SK-N-SH (cell line): Measurements from ENCODE around the gene RRM1. TPM values are rescaled to one million over a fixed set of nuclear protein-coding genes. Genes with fewer than 3 reads are reported as not detected.

ENCODE experiments used
- CTCF ChIA-PET: fragments of 300-600, 350-600 bp; formaldehyde crosslinking; extraction: SDS; loops from one replicate; lab custom pipeline; 2021; lab: Yijun Ruan, JAX
- POLR2A ChIA-PET: fragments of 350-600 bp; sonication (Branson Sonifier 250); formaldehyde crosslinking; extraction: SDS; loops from one replicate; lab custom pipeline; 2020; ENCODE audit warnings: antibody characterized with exemption, inconsistent platforms; lab: Yijun Ruan, JAX
- DNase-seq: peaks from one replicate; pipeline ENCODE4 v3.0.0; 2012
- H2AFZ ChIP-seq: fragments of 200-600 bp; sonication (generic); 2 replicates; pipeline ENCODE4 v1.8.1; 2016; ENCODE audit warnings: antibody characterized with exemption, mild to moderate bottlenecking, low read depth
- H3F3A ChIP-seq: fragments of 200-600 bp; sonication (generic); replicated peaks from 2 replicates; pipeline ENCODE3; 2016; ENCODE audit warnings: antibody characterized with exemption, mild to moderate bottlenecking; ENCODE audit not compliant: insufficient read depth
- H3K27ac ChIP-seq, 2 experiments: fragments of 200-500 bp in 1 of 2; fragments of 200-600 bp in 1 of 2; sonication (Bioruptor generic) in 1 of 2; sonication (generic), shearing (Covaris generic) in 1 of 2; 2 replicates each; pipeline versions ENCODE4 v1.5.1 to v1.6.1; 2014 to 2016; ENCODE audit warnings: low read depth in 2 of 2, inconsistent platforms in 1 of 2, low read length in 1 of 2, mild to moderate bottlenecking in 1 of 2, mixed read lengths in 1 of 2
- H3K27me3 ChIP-seq: fragments of 200-600 bp; sonication (generic), shearing (Covaris generic); 2 replicates; pipeline ENCODE4 v1.6.1; 2016; ENCODE audit warnings: mixed run types; ENCODE audit not compliant: insufficient read depth
- H3K36me3 ChIP-seq, 2 experiments: fragments of 200-500 bp in 1 of 2; fragments of 200-600 bp in 1 of 2; sonication (Bioruptor generic) in 1 of 2; sonication (generic) in 1 of 2; replicated peaks in 1 of 2; 2 replicates each; pipeline versions ENCODE3 to v1.5.1; 2014 to 2016; ENCODE audit warnings: low read length in 1 of 2, mild to moderate bottlenecking in 1 of 2; ENCODE audit not compliant: insufficient read depth in 2 of 2, control insufficient read depth in 1 of 2
- H3K4me1 ChIP-seq, 2 experiments: fragments of 200-500 bp in 1 of 2; fragments of 200-600 bp in 1 of 2; sonication (Bioruptor generic) in 1 of 2; sonication (generic), shearing (Covaris generic) in 1 of 2; 2 replicates each; pipeline versions ENCODE4 v1.5.1 to v1.6.1; 2014 to 2016; ENCODE audit warnings: low read depth in 1 of 2, low read length in 1 of 2, mixed run types in 1 of 2; ENCODE audit not compliant: insufficient read depth in 2 of 2, control insufficient read depth in 1 of 2
- H3K4me2 ChIP-seq: fragments of 200-600 bp; sonication (generic), shearing (Covaris generic); 2 replicates; pipeline ENCODE4 v1.6.1; 2017; ENCODE audit warnings: mixed run types
- H3K4me3 ChIP-seq, 2 experiments: fragments of 200-500 bp in 1 of 2; fragments of 200-600 bp in 1 of 2; sonication (Bioruptor generic) in 1 of 2; sonication (generic), shearing (Covaris generic) in 1 of 2; 2 replicates each; pipeline versions ENCODE4 v1.5.1 to v1.8.1; 2014 to 2016; ENCODE audit warnings: low read depth in 2 of 2, inconsistent platforms in 1 of 2, low read length in 1 of 2, mild to moderate bottlenecking in 1 of 2, mixed read lengths in 1 of 2, moderate library complexity in 1 of 2
- H3K79me2 ChIP-seq: fragments of 200-600 bp; sonication (generic); 2 replicates; pipeline ENCODE4 v1.8.1; 2017; ENCODE audit warnings: mild to moderate bottlenecking; ENCODE audit not compliant: insufficient read depth
- H3K9ac ChIP-seq: fragments of 200-600 bp; sonication (generic); 2 replicates; pipeline ENCODE4 v1.6.1; 2017; ENCODE audit warnings: mixed run types
- H3K9me2 ChIP-seq: fragments of 200-600 bp; sonication (generic); 2 replicates; pipeline ENCODE4 v1.6.1; 2017; ENCODE audit warnings: mixed run types
- H3K9me3 ChIP-seq: fragments of 200-600 bp; sonication (generic); 2 replicates; pipeline ENCODE4 v1.6.1; 2017; ENCODE audit warnings: mixed run types, mild to moderate bottlenecking, moderate library complexity
- H4K20me1 ChIP-seq: fragments of 200-600 bp; sonication (generic); 2 replicates; pipeline ENCODE4 v1.6.1; 2017; ENCODE audit warnings: mild to moderate bottlenecking, mixed run types; ENCODE audit not compliant: insufficient read depth
- EP300 ChIP-seq, 2 experiments: IDR thresholded peaks; 2 replicates each; pipeline versions ENCODE4 v1.4.0 to v1.6.1; 2012; ENCODE audit warnings: borderline replicate concordance in 1 of 2, low read depth in 1 of 2, low read length in 1 of 2
- FOSL2 ChIP-seq: IDR thresholded peaks from 2 replicates; pipeline ENCODE4 v1.4.0; 2012; ENCODE audit warnings: low read depth, mild to moderate bottlenecking, moderate library complexity, borderline replicate concordance
- FOXJ3 ChIP-seq: sonication (generic); formaldehyde crosslinking; IDR thresholded peaks from 2 replicates; pipeline ENCODE4 v1.5.1; 2020; ENCODE audit warnings: mild to moderate bottlenecking, missing genetic modification reagents
- FOXM1 ChIP-seq: IDR thresholded peaks from 2 replicates; pipeline ENCODE4 v1.4.0; 2012; ENCODE audit warnings: low read depth, mild to moderate bottlenecking
- GABPA ChIP-seq: IDR thresholded peaks from 2 replicates; pipeline ENCODE4 v1.4.0; 2012; ENCODE audit warnings: low read depth, mild to moderate bottlenecking
- GATA2 ChIP-seq: sonication (generic); formaldehyde crosslinking; IDR thresholded peaks from 2 replicates; pipeline ENCODE4 v1.5.0; 2020; ENCODE audit warnings: mild to moderate bottlenecking, missing genetic modification reagents
- JUND ChIP-seq: IDR thresholded peaks from 2 replicates; pipeline ENCODE4 v1.4.0; 2012
- MEF2A ChIP-seq: IDR thresholded peaks from 2 replicates; pipeline ENCODE4 v1.4.0; 2012; ENCODE audit warnings: low read depth, borderline replicate concordance
- MXI1 ChIP-seq: IDR thresholded peaks from 2 replicates; pipeline ENCODE4 v1.6.1; 2012; ENCODE audit warnings: mild to moderate bottlenecking, low read depth, low read length, improper control_type of control experiment
- POLR2AphosphoS5 ChIP-seq: IDR thresholded peaks from 2 replicates; pipeline ENCODE4 v1.6.1; 2012; ENCODE audit warnings: low read depth, low read length
- RAD21 ChIP-seq: IDR thresholded peaks from 2 replicates; pipeline ENCODE4 v1.6.1; 2012; ENCODE audit warnings: mild to moderate bottlenecking, low read length
- SIN3A ChIP-seq: IDR thresholded peaks from 2 replicates; pipeline ENCODE4 v1.6.1; 2012; ENCODE audit warnings: low read depth, mild to moderate bottlenecking, low read length, moderate library complexity, borderline replicate concordance
- TAF1 ChIP-seq: IDR thresholded peaks from 2 replicates; pipeline ENCODE4 v1.6.1; 2012; ENCODE audit warnings: low read depth, mild to moderate bottlenecking, low read length, moderate library complexity, borderline replicate concordance
- TEAD4 ChIP-seq: IDR thresholded peaks from 2 replicates; pipeline ENCODE4 v1.4.0; 2012; ENCODE audit warnings: mild to moderate bottlenecking, borderline replicate concordance; ENCODE audit not compliant: insufficient read depth
- WGBS: methylation state at CpG from one replicate; pipeline ENCODE4 v1.1.6; 2017; ENCODE audit warnings: low lambda C conversion rate; 5-methylcytosine and 5-hydroxymethylcytosine counted together
- polyA plus RNA-seq, 3 experiments: library from polyadenylated mRNA; depleted of rRNA; stranded (reverse); fragments of >200 nt; gene quantifications; 2 replicates each; pipeline ENCODE4 v1.2.3, GENCODE V29; 2012
- TF ChIP-seq, protein P1 (sequence below): fragments of 150-350 bp; IDR thresholded peaks from 2 replicates; pipeline ENCODE4 v1.6.1; 2016; ENCODE audit warnings: mild to moderate bottlenecking, low read depth, low read length
- TF ChIP-seq, protein P2 (sequence below): IDR thresholded peaks from 2 replicates; pipeline ENCODE4 v1.4.0; 2012; ENCODE audit warnings: low read depth, borderline replicate concordance
- TF ChIP-seq, protein P3 (sequence below): IDR thresholded peaks from 2 replicates; pipeline ENCODE4 v1.6.1; 2012; ENCODE audit warnings: mild to moderate bottlenecking, low read depth, low read length, moderate library complexity
- TF ChIP-seq, protein P4 (sequence below): IDR thresholded peaks from 2 replicates; pipeline ENCODE4 v1.4.0; 2012; ENCODE audit warnings: low read depth, borderline replicate concordance
- TF ChIP-seq, protein P5 (sequence below): IDR thresholded peaks from 2 replicates; pipeline ENCODE4; 2012
- TF ChIP-seq, protein P6 (sequence below): fragments of 150-350 bp; IDR thresholded peaks from 2 replicates; pipeline ENCODE4 v1.6.1; 2017; ENCODE audit warnings: antibody characterized with exemption, low read length, low read depth, borderline replicate concordance
- TF ChIP-seq, protein P7 (sequence below): IDR thresholded peaks from 2 replicates; pipeline ENCODE4 v1.4.0; 2012; ENCODE audit warnings: low read depth

RRM1 gene
- polyA plus RNA-seq, 1 of the 3 experiments (the other 2 are of a cell fraction), result 28.2 TPM

DNA sequence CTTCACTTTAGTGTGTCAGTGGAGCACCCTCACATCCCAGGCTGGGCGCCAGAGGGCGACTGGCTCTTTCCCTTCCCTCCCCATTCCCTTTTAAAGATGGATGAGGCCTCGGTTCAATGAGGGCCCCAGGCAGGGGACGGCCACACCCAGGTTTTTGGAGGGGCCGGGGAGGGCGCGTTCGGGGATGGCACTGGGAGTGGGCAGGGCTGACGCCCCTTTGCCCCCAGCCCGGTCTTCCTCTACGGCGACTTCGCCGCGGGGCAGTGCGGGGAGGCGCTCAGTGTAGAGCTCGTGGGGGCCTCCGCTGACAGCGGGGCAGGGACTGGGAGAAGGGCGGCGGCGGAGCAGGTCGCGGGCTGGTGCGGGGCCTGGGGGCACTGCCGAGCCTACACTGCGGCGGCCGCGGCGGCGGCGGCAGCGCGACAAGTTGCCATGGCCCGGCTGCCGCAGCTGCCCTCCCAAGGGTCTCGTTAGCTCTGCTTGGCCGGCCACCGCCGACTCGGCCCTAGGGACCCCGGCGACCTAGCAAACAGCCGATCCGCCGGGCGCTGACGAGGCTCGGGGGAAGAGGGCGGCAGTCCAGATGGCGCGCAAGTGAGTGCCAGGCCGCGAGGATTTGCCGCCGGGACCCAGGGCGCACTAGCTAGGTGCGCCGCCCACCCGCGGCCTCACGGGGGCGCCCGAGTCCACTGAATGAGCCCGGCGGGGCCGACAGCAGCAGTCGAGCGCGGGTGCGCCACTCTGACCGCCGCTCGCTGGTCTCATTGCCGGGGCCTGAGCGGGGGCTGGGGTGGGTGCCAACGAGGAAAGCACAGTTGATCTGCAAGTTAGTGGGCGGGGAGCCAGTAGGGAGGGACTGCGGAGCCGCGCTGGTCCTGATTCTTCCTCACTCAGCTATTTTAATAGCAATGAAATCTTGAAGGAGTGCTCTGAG, 92.7 kb downstream of the RRM1 start:
- POLR2A ChIA-PET, result interaction anchor here (0.5 kb wide), 1 partner anchor 570 kb away, joined by 4 read pairs; no protein-coding TSS in a partner anchor
- Histone ChIP-seq H3K9ac (peak overlapping the region; percentile 62; the same call in 1 of the 2 replicates), H3F3A (no peaks in the 10 kb centered on the region), H3K4me2 (peak overlapping the region; percentile 93), H3K4me1 (peaks cover 0 to 3% of the 10 kb centered on the region in 2 experiments; a peak in 1 of 4 replicates), H3K36me3 (no peaks in the 10 kb centered on the region), H3K9me2 (no peaks in the 10 kb centered on the region), H3K4me3 (peak overlapping the region; percentile 58 to 66), H3K27me3 (peaks cover 23% of the 10 kb centered on the region; the same call in 1 of the 2 replicates), H3K27ac (no peak overlapping the region), H3K79me2 (no peaks in the 10 kb centered on the region), H3K9me3 (no peaks in the 10 kb centered on the region), H2AFZ (peak overlapping the region; percentile 89), H4K20me1 (no peaks in the 10 kb centered on the region)
- CTCF ChIA-PET, result interaction anchor here (0.6 to 3.3 kb wide), 61 partner anchors 9 to 1274 kb away, joined by 3 to 121 read pairs (median 4); partner anchors contain the start of genes OR51D1, RHOG, STIM1 and TRIM21
- 2% methylated on average over 32 of the region's 83 CpGs for WGBS
- DNase-seq, result peak; percentile 94
- TF ChIP-seq RAD21 (peak; percentile 92), SIN3A (no peak), JUND (no peak), FOSL2 (no peak), MEF2A (no peak), FOXJ3 (CRISPR knock-in tag) (no peak), TEAD4 (no peak), TAF1 (no peak), GATA2 (no peak), EP300 (IDR thresholded peaks at IDR 0.05; ENCODE audit: borderline replicate concordance in 1 of 2, low read depth in 1 of 2, low read length in 1 of 2) (no peak; a peak in 1 of 4 replicates), POLR2AphosphoS5 (no peak), MXI1 (no peak), FOXM1 (no peak), GABPA (no peak)
- TF ChIP-seq, protein P1, sequence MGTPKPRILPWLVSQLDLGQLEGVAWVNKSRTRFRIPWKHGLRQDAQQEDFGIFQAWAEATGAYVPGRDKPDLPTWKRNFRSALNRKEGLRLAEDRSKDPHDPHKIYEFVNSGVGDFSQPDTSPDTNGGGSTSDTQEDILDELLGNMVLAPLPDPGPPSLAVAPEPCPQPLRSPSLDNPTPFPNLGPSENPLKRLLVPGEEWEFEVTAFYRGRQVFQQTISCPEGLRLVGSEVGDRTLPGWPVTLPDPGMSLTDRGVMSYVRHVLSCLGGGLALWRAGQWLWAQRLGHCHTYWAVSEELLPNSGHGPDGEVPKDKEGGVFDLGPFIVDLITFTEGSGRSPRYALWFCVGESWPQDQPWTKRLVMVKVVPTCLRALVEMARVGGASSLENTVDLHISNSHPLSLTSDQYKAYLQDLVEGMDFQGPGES, result no peak
- TF ChIP-seq, protein P2, sequence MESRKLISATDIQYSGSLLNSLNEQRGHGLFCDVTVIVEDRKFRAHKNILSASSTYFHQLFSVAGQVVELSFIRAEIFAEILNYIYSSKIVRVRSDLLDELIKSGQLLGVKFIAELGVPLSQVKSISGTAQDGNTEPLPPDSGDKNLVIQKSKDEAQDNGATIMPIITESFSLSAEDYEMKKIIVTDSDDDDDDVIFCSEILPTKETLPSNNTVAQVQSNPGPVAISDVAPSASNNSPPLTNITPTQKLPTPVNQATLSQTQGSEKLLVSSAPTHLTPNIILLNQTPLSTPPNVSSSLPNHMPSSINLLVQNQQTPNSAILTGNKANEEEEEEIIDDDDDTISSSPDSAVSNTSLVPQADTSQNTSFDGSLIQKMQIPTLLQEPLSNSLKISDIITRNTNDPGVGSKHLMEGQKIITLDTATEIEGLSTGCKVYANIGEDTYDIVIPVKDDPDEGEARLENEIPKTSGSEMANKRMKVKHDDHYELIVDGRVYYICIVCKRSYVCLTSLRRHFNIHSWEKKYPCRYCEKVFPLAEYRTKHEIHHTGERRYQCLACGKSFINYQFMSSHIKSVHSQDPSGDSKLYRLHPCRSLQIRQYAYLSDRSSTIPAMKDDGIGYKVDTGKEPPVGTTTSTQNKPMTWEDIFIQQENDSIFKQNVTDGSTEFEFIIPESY, result no peak
- TF ChIP-seq, protein P3, sequence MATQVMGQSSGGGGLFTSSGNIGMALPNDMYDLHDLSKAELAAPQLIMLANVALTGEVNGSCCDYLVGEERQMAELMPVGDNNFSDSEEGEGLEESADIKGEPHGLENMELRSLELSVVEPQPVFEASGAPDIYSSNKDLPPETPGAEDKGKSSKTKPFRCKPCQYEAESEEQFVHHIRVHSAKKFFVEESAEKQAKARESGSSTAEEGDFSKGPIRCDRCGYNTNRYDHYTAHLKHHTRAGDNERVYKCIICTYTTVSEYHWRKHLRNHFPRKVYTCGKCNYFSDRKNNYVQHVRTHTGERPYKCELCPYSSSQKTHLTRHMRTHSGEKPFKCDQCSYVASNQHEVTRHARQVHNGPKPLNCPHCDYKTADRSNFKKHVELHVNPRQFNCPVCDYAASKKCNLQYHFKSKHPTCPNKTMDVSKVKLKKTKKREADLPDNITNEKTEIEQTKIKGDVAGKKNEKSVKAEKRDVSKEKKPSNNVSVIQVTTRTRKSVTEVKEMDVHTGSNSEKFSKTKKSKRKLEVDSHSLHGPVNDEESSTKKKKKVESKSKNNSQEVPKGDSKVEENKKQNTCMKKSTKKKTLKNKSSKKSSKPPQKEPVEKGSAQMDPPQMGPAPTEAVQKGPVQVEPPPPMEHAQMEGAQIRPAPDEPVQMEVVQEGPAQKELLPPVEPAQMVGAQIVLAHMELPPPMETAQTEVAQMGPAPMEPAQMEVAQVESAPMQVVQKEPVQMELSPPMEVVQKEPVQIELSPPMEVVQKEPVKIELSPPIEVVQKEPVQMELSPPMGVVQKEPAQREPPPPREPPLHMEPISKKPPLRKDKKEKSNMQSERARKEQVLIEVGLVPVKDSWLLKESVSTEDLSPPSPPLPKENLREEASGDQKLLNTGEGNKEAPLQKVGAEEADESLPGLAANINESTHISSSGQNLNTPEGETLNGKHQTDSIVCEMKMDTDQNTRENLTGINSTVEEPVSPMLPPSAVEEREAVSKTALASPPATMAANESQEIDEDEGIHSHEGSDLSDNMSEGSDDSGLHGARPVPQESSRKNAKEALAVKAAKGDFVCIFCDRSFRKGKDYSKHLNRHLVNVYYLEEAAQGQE, result no peak
- TF ChIP-seq, protein P4, sequence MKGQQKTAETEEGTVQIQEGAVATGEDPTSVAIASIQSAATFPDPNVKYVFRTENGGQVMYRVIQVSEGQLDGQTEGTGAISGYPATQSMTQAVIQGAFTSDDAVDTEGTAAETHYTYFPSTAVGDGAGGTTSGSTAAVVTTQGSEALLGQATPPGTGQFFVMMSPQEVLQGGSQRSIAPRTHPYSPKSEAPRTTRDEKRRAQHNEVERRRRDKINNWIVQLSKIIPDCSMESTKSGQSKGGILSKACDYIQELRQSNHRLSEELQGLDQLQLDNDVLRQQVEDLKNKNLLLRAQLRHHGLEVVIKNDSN, result no peak
- TF ChIP-seq, protein P5, sequence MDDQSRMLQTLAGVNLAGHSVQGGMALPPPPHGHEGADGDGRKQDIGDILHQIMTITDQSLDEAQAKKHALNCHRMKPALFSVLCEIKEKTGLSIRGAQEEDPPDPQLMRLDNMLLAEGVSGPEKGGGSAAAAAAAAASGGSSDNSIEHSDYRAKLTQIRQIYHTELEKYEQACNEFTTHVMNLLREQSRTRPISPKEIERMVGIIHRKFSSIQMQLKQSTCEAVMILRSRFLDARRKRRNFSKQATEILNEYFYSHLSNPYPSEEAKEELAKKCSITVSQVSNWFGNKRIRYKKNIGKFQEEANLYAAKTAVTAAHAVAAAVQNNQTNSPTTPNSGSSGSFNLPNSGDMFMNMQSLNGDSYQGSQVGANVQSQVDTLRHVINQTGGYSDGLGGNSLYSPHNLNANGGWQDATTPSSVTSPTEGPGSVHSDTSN, result no peak
- TF ChIP-seq, protein P6, sequence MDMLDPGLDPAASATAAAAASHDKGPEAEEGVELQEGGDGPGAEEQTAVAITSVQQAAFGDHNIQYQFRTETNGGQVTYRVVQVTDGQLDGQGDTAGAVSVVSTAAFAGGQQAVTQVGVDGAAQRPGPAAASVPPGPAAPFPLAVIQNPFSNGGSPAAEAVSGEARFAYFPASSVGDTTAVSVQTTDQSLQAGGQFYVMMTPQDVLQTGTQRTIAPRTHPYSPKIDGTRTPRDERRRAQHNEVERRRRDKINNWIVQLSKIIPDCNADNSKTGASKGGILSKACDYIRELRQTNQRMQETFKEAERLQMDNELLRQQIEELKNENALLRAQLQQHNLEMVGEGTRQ, result no peak
- TF ChIP-seq, protein P7, sequence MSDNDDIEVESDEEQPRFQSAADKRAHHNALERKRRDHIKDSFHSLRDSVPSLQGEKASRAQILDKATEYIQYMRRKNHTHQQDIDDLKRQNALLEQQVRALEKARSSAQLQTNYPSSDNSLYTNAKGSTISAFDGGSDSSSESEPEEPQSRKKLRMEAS, result peak; percentile 51; the same call in 1 of the 2 replicates
